Measurements from ENCODE around the gene PNP.
"Not testable (repeated sequence)": the region's sequence is repeated elsewhere in the genome, so short reads cannot be mapped to it uniquely, and the experiment has no call there.

Gene PNP

DNA sequence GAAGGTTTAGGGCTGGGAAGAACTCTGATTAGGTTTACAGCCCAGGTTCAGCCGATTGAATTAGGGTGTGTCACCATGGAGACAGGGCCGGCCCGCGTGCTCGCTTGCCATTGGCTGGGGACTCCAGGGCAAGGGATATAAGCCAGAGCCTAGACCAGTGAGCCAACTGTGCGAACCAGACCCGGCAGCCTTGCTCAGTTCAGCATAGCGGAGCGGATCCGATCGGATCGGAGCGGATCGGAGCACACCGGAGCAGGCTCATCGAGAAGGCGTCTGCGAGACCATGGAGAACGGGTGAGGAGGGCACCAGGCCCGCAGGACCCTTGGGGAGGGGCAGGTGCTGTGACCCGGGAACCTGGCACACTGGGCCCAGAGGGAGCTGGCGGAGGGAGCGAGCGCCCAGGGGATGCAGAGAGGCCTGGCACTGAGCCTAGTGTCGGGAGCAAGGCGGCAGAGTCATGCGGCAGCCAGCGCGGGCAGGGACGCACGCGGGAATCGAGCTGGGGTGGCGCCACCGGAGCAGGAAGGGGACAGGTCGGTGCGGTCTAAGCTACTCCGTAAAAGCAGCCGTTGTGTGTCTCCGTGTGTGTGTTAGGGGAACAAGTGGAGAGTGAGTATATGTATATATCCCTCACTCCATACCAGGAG lies at the start of gene PNP:
Gene PNP, plus strand, starts transcription at position 165 of the 648 bp plus-strand sequence. Its CDS starts 119 bp downstream, at position 284.
- peak; percentile 86 for DNase-seq

- no peak for DNase-seq
These were observed 49.8 kb upstream of the PNP start for GRCh38 chr14:20419419-20419818.

DNA sequence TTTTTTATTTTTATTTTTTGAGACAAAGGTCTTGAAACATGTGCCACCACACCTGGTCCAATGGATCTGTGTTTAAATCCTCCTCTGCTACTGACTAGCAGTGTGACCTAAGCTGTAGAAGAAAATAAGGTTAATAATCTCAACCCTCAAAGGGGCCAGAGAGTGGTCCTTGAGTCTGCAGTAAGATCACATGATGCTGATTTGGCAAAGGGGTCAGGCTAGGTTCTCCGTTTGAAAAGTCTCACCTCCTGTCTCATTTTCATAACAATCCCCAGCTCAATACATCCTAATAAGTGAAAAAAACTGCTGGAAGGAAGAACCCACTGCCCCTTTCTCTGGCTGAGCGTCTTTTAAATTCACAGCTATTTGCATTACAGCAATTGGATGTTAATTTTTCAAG lies 47.9 kb upstream of the PNP start:
- no peak for DNase-seq

DNA sequence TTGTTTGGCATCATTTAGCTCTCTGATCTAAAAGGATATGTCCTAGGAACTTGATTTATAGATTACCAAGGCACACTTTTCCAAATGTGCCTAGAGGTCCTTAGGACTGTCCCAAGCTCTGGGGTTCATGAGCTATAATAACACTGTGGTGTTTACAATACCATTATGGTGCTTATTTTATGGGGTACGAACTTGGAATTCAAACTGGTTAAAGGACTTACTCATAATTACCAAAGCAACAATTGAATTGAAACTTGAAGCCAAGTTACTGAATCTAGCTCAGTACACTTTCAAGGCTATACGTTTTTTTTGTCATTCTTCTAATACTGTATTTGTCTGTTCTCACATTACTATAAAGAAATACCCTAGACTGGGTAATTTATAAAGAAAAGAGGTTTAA lies 46.3 kb upstream of the PNP start:
- no peak for DNase-seq

- no peak for DNase-seq
These were observed 44.4 kb upstream of the PNP start for GRCh38 chr14:20424851-20425250.

GRCh38 chr14:20427231-20428009 lies 41.8 kb upstream of the PNP start:
- peak; percentile 64 for DNase-seq

GRCh38 chr14:20428010-20428365 lies 41.2 kb upstream of the PNP start:
- no peak for DNase-seq

DNA sequence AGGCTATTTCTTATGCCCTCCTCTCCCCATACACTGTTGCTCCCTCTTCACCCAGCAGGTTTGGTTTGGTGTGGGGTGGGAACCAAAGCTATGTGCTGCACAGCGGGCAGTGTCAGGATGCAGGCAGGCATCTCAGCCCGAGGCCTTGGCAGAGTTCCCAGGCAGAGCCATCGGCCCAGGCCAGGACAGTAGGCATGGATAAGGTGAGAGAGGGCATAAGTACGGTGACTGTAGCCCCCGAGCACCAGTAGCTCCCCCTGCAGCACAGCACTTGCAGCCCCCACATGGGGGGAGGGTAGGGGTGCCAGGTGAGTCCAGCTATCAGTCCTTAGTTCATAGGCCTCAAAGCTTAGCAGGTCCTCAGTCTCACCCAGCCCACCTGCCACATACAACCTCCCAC lies 40.4 kb upstream of the PNP start:
- DNase-seq = no peak

DNA sequence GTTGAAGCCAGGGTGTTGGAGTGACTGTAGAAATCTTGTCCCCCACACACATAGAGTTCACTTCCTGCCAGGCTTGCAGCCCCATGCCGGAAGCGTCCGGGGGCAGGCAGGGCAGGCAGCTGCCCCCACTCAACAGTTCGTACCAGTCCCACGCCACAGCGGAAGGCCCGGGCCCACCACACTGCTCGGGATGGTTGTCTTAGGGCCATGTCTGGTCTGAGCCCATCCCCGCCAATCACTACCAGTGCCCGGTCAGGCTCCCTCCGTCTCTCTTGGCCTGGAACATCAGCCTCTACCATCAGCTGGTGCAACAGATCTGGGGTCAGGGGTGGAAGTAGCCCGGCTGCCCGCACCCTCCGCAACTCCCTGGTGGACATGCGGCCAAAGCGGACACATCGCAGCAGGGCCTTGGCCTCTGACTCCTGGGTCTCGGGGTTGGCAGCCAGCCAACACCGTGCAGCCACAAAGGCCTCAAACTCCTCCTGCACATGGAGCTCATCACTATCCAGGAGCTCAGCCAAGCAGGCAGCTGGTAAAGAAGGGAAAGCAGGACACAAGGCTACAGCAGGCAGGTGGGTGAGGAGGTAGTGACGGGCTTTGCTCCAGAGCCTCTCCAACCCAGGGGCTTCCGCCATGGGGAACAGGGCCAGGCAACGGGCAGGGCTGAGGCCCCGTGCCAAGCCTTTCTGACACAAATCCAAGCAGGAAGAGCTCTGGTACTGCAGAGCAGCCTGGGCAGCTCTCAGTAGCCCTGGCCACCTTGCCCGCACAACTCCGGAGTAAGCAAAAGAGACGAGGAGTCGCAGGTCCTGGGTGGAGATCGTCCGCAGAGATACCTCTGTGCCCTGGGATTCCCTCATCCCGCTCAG lies 39.2 kb upstream of the PNP start:
- no peak for DNase-seq

DNA sequence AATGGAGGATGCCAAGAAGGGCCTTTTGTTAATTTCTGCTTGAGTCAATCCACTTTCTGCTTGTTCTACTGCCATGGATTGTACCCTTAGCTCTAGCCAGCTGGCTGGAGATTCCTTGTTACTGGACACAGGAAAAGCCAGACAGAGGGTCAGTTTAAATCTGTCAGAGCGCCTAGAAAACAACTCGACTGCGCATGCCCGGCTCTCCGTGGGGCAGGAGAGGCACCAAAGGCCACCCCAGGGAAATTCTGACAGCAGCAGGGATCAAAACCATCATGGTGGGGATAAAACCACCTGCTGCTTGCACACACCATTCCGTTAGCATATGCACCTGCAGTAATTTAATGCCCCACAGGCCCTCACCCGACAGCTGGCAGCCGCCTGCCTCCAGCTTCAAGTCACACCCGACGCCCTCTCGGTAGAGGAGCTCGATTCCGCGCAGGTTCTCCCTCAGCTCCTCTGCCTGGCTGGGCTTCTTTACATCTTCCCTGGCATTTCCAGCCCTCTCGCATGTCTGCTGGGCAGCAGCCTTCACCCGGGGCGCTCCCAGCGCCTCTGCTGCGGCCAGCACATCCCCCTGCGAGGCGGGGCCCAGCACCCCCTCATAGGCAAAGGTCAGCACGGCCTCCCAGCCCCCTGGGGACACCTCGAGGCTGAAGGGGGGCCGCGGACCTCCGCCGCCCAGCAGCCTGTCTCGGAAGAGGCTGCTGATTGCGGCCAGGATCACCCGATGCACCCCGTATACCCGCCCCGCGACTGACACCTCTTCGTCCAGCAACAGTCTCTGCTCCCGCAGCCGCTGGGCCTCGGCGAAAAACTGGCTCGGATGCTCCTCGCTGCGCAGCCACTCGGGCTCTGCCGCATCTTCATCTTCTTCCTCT lies 34.3 kb upstream of the PNP start:
- no peak for DNase-seq

GRCh38 chr14:20435582-20436362 lies 33.4 kb upstream of the PNP start, which contains the start of gene KLHL33:
TSS of gene KLHL33 (minus strand) at chr14:20436166. CDS start at chr14:20435811, 355 bp downstream.
- DNase-seq = no peak

DNA sequence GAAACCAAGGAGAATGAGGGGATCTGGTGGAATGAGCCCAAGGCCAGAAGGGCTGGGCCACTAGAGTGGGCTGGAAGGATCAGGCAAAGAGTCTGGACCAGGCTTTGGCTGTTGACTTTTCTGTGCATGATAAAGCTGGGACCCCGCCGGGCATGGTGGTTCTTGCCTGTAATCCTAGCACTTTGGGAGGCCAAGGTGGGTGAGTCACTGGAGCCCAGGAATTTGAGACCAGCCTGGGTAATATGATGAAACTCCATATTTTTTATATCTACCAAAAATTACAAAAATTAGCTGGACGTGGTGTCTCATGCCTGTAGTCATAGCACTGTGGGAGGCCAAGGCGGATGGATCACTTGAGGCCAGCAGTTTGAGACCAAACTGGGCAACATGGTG lies 32.8 kb upstream of the PNP start:
- DNase-seq = no peak

DNA sequence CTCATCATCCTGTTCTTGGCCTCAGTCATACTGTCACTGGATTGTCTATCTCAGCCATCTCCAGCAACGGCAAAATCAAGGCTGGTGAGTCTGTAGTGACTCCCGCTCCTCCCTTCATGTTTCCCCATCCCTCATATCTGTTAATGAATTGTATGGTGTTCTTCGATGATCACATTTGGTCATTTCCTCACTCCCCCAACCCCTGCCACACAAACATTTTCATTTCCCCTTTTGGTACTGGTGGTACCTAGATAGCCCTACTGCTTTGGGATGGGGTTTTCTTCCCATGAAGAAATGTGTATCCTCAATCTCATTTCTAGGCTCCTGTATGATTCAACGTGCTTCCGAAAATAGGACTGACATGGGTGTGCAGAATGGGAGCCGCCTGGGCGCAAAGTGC lies 30.5 kb upstream of the PNP start:
- no peak for DNase-seq

- no peak for DNase-seq
These were observed 28.7 kb upstream of the PNP start for GRCh38 chr14:20440465-20440864.

DNA sequence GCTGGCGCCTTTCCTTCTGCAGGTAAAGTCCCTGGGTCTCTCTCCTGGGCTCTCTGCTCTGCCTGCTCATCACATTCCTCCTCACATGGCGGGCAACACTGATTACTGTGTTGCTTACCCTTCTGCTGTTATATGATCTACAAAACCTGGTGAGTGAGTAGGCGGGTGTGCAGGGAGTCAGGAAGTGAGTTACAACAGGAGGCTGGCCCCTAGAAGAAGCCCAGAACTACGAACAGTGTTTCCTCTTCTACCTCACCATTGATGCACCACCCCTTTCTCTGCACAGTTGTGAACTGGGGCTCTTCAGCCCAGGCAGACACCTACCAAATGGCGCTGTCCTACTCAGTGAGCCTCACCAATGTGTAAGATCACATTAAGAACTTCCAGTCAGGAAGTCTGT lies 28.3 kb upstream of the PNP start:
- DNase-seq = no peak

- no peak for DNase-seq
These were observed 27.7 kb upstream of the PNP start for GRCh38 chr14:20441461-20441860.

DNA sequence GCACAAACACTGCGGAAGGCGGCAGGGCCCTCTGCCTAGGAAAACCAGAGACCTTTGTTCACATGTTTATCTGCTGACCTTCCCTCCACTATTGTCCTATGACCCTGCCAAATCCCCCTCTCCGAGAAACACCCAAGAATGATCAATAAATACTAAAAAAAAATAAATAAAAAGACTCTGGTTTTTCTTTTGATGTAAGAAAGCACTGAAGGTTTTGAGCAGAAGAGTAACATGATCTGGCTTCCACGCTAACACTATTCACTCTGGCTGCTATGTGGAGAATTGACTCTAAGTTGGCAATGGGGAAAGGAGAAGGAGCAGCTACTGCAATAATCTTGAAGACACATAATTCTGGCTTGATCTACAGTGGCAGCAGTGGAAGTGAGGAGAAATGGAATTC lies 25.6 kb upstream of the PNP start:
- not testable (repeated sequence) for DNase-seq

DNA sequence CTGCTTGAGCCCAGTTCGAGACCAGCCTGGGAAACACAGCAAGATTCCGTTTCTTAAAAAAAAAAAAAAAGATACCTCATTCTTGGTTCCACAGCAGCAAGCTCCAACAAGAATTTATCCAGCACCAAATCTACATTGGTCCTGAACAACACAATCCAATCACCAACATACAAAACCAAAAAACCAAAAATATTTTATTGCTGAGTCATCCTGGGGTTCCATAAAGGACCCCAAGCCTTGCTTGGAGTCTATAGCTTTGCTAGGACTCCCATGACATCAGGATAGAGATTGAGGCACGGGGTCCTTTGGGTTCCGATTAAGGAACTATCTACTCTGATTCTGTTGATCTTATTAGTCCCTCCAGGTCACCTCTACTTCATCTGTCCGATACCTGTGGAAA lies 22.3 kb upstream of the PNP start:
- DNase-seq = no peak

GRCh38 chr14:20452831-20453230 lies 16.4 kb upstream of the PNP start:
- not testable (repeated sequence) for DNase-seq

- peak; percentile 98 for DNase-seq
These were observed 14.5 kb upstream of the PNP start, which contains the start of the genes APEX1 and OSGEP for GRCh38 chr14:20454516-20455354. TSS of gene APEX1 (plus strand) at chr14:20455226. CDS start at chr14:20455646, 420 bp downstream. TSS of gene OSGEP (minus strand) at chr14:20454812. CDS start at chr14:20454683, 129 bp downstream.

All from OCI-M1 (cell line).